ENCODE results near the gene CNIH1.
"Not testable (repeated sequence)": the region's sequence is repeated elsewhere in the genome, so short reads cannot be mapped to it uniquely, and the experiment has no call there.

Gene CNIH1

GRCh38 chr14:54420478-54421142 lies 20.6 kb downstream of the CNIH1 start:
- DNase-seq (ENCODE audit: low read depth) = peak; percentile 81
- peak; percentile 83 for TF ChIP-seq CTCF (conservative IDR thresholded peaks at IDR 0.05; ENCODE audit: low read depth, low read length)
- H3K4me3 ChIP-seq (ENCODE audit: low read depth, low read length) = no peak overlapping the region

- no peak for TF ChIP-seq CTCF (conservative IDR thresholded peaks at IDR 0.05; ENCODE audit: low read depth, low read length)
- no peak for DNase-seq (ENCODE audit: low read depth)
Measured at GRCh38 chr14:54411371-54411770, 29.8 kb downstream of the CNIH1 start.

GRCh38 chr14:54410215-54410614 lies 31.0 kb downstream of the CNIH1 start:
- no peak overlapping the region for H3K4me3 ChIP-seq (ENCODE audit: low read depth, low read length)
- DNase-seq (ENCODE audit: low read depth) = no peak
- no peak for TF ChIP-seq CTCF (conservative IDR thresholded peaks at IDR 0.05; ENCODE audit: low read depth, low read length)

More at GRCh38 chr14:54411371-54411770, 29.8 kb downstream of the CNIH1 start:
- H3K4me3 ChIP-seq (ENCODE audit: low read depth, low read length) = no peak overlapping the region

- DNase-seq (ENCODE audit: low read depth); H3K4me3 ChIP-seq (ENCODE audit: low read depth, low read length): not testable (repeated sequence)
Measured at GRCh38 chr14:54403401-54404005, 37.7 kb downstream of the CNIH1 start.

DNA sequence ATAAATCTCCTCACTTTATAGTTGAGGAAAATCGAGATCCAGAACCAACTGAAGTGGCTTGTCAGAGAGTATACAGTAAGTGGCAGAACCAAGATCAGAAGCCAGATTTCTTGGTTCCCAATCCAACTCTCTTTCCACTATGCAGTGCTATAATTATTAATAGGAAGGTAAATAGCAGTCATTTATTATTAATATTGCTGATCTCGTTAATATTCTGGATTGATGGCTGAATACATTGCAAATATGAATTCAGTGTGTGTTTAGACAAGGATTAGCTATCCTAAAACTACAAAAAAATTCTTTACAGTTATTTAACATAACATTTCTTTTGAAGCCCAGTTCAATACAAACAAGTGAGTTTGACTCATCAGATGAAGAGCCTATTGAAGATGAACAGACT lies 41.6 kb downstream of the CNIH1 start:
- DNase-seq (ENCODE audit: low read depth) = no peak
- no peak for TF ChIP-seq CTCF (conservative IDR thresholded peaks at IDR 0.05; ENCODE audit: low read depth, low read length)
- H3K4me3 ChIP-seq (ENCODE audit: low read depth, low read length) = no peak overlapping the region

GRCh38 chr14:54396493-54397335 lies 44.5 kb downstream of the CNIH1 start, which contains the start of gene CDKN3:
Gene CDKN3 (plus strand): TSS chr14:54397007. CDS start chr14:54397069, 62 bp downstream.
- H3K4me3 ChIP-seq (ENCODE audit: low read depth, low read length) = peak within 1 kb of the TSS; percentile 94
- peak; percentile 99 for DNase-seq (ENCODE audit: low read depth)
- peak; percentile 44 for TF ChIP-seq CTCF (conservative IDR thresholded peaks at IDR 0.05; ENCODE audit: low read depth, low read length)

- no peak for DNase-seq (ENCODE audit: low read depth)
- peak overlapping the region; percentile 64 for H3K4me3 ChIP-seq (ENCODE audit: low read depth, low read length)
- TF ChIP-seq CTCF (conservative IDR thresholded peaks at IDR 0.05; ENCODE audit: low read depth, low read length) = no peak
Measured at GRCh38 chr14:54396183-54396492, 45.0 kb downstream of the CNIH1 start.

Data from choroid plexus epithelial cell (primary cell).